GM12892 (cell line): ENCODE measurements around the gene BCL7A.

ENCODE experiments used
- DNase-seq: peaks from one replicate; pipeline ENCODE4 v3.0.0; 2011; ENCODE audit not compliant: insufficient read length
- FAIRE-seq: peaks from 2 replicates; lab custom pipeline; 2011; peaks lifted over from hg19 to GRCh38; lab: Jason Lieb, UNC
- POLR2A ChIP-seq: IDR thresholded peaks from 2 replicates; pipeline ENCODE4 v1.6.1; 2011; ENCODE audit warnings: low read depth, low read length, control low read depth
- POLR2AphosphoS5 ChIP-seq: IDR thresholded peaks from 2 replicates; pipeline ENCODE4 v1.6.1; 2011; ENCODE audit warnings: low read depth, low read length, control low read depth
- TAF1 ChIP-seq: IDR thresholded peaks from 2 replicates; pipeline ENCODE4 v1.6.1; 2011; ENCODE audit warnings: low read depth, mild to moderate bottlenecking, control low read depth, low read length, borderline replicate concordance

Gene BCL7A

DNA sequence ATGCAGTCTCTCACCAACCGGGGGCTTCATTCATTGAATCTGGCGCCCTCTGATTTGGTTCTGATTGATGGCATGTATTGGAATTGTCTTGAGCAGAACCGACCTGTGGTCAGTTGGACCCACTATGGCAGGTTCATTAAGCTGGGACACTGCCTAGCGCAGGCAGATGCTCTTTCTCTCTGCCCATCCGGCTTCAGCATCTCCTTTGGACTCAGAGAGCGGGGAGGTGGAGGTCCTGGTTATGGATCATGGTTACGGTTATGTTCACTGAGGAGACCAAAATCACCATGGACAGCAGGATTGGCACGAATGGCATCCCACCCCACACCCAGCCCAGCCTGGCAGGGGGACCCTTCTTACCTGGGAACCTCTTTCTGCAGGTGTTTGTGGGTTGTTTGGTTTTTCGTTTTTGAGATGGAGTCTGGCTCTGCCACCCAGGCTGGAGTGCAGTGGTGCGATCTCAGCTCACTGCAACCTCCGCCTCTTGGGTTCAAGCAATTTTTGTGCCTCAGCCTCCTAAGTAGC, 16.4 kb upstream of the BCL7A start:
- TF ChIP-seq POLR2AphosphoS5 (no peak), TAF1 (no peak)
- no peak for DNase-seq
- FAIRE-seq = no peak

DNA sequence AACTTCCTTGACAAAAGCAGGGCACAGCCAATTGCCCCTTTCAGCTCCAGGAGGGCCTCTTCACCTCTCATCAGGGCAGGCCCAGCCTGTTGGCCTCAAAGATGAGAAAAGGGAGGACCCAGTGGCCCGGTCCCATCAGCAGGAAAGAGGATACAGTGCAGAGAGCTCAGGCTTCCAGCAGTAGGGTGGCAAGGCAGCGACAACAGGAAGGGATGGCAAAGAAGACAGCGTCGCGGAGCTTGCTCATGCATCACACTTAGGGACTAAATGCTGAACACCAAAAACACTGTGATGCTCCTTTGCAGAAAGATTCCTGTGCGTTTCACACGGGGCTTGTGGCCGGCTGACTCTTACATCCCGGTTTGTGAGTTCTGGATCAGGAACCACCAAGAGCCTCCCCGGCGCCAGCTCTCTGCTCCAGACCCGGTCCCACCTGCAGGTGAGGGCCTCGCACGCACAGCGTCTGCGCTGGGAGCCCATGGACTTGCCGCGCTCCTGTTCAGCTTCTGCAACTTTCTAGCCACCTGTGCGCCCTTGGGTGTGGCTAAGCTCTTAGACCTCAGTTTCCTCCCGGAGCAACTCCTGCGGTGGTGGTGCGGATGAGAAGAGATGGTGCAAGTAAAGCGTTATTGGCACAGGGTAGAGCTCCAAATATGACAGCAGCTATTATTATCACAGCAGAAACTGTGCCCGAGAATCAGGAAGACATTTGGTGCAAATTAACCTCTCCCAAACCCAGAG, 15.3 kb upstream of the BCL7A start:
- FAIRE-seq (peak; percentile 48), DNase-seq (no peak)

GRCh38 chr12:122009741-122010140, 11.9 kb upstream of the BCL7A start:
- no peak for FAIRE-seq
- DNase-seq = no peak
- no peak for TF ChIP-seq POLR2AphosphoS5
- no peak for TF ChIP-seq TAF1
- TF ChIP-seq POLR2A = no peak

More for the DNA sequence above, 15.3 kb upstream of the BCL7A start:
- no peak for TF ChIP-seq POLR2A
- no peak for TF ChIP-seq TAF1
- TF ChIP-seq POLR2AphosphoS5 = no peak

DNA sequence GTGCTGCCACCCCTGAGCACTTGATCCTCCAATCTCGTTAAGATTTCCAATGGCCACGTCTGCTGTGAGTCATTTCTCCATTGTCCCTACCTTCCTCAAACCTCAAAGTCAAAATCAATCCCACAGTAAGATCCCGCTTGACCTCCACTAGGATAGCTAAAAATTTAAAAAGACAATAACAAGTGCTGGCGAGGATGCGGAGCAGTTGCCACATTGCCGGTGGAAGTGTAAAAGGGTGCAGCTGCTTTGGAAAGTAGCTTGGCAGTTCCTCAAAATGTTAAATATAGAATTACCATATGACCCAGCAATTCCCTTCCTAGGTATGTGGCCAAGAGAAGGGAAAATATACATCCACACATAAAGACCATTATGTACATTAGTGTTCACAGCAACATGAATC, 9.5 kb upstream of the BCL7A start:
- FAIRE-seq (no peak), DNase-seq (no peak)

DNA sequence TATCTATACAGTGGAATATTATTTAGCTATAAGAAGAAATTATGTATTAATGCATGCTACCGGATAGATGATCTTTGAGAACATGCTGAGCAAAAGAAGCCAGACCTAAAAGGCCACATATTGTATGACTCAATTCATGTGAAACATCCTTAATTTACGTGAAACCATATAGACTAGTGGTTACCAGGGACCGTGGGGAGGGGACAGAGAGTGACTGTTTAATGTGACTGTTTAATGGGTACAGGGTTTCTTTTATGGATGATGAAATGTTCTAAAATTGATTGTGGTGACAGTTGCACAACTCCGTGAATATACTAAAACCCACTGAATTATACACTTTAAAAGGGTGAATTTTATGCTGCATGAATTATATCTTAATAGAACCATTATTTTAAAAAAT, 8.5 kb upstream of the BCL7A start:
- TF ChIP-seq TAF1 (no peak), POLR2AphosphoS5 (no peak), POLR2A (no peak)
- DNase-seq (no peak), FAIRE-seq (no peak)

More for the DNA sequence above, 9.5 kb upstream of the BCL7A start:
- TF ChIP-seq POLR2AphosphoS5 = no peak
- TF ChIP-seq TAF1 = no peak

- DNase-seq = no peak
- TF ChIP-seq POLR2AphosphoS5 (no peak), POLR2A (no peak), TAF1 (no peak)
- FAIRE-seq = no peak
Observed at GRCh38 chr12:122013791-122014590, 7.7 kb upstream of the BCL7A start.

DNA sequence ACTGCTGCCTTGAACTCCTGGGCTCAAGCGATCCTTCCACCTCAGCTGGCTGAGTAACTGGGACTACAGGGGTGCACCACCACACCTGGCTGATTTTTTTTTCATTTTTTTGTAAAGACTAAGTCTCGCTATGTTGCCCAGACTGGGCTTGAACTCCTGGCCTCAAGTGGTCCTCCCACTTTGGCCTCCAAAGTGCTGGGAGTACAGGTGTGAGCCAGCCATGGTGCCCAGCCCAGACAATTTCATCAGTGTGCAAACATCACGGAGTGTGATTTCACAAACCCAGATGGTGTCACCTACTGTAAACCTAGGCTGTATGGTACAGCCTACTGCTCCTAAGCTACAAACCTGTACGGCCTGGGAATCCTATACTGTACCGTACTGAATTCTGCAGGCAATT, 6.9 kb upstream of the BCL7A start:
- TF ChIP-seq POLR2A = no peak
- TF ChIP-seq POLR2AphosphoS5 = no peak
- TF ChIP-seq TAF1 = no peak
- FAIRE-seq = no peak
- DNase-seq = no peak

- TF ChIP-seq POLR2AphosphoS5 (no peak), POLR2A (no peak), TAF1 (no peak)
- no peak for FAIRE-seq
- DNase-seq = no peak
Observed at GRCh38 chr12:122018457-122018856, 3.2 kb upstream of the BCL7A start.

GRCh38 chr12:122018937-122019336, 2.7 kb upstream of the BCL7A start:
- FAIRE-seq (no peak), DNase-seq (no peak)
- TF ChIP-seq POLR2A (no peak), POLR2AphosphoS5 (no peak), TAF1 (no peak)

- FAIRE-seq (no peak), DNase-seq (no peak)
- no peak for TF ChIP-seq POLR2A
- no peak for TF ChIP-seq POLR2AphosphoS5
Observed at GRCh38 chr12:122020795-122021192, 890 bp upstream of the BCL7A start.

DNA sequence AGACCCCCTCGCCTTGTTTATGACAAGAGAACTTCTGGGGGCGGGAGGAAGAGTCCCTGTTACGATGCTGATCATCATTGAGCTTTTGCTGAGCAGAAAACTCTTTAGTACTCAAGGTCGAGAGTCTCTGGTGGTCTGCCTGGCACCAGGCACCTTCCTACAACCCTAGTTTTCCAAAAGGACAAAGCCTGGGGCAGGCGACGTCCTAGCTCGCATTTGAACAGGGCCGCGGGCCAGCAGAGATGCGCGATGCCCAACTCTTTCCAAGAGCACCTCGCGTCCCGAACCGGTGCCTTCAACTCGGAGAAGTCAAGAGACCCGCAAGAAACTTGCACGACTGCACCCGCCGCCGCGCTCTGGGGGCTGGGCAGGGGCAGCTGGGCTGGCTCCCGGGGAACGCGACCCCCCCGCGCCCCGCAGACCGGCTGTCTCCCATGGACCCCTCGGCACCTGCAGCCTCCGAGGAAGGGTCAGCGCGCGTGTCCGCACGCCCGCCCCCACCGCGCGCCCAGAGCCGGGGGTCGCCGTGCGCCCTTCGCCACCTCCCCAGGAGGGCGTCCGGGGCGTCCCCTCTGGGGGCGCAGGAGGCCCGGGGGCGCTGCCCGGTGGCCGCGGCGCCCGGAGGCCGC, 377 bp upstream of the BCL7A start:
- DNase-seq (no peak), FAIRE-seq (no peak)
- TF ChIP-seq TAF1 (no peak), POLR2AphosphoS5 (no peak), POLR2A (no peak)
